K562 (cell line): ENCODE measurements around the gene CREBL2. TPM values are rescaled to one million over a fixed set of nuclear protein-coding genes. Genes with fewer than 3 reads are reported as not detected.

Experiments used
- ARID1B ChIP-seq: fragments of 450-650 bp; IDR thresholded peaks from 2 replicates; pipeline ENCODE4 v1.6.1; 2016; ENCODE audit warnings: antibody characterized with exemption, mild to moderate bottlenecking, inconsistent platforms
- ARID2 ChIP-seq: fragments of 450-650 bp; IDR thresholded peaks from 2 replicates; pipeline ENCODE4 v1.6.1; 2017; ENCODE audit warnings: antibody characterized with exemption, mild to moderate bottlenecking
- BRCA1 ChIP-seq, 2 experiments: fragments of 450-650 bp in 1 of 2; sonication (generic) in 1 of 2; formaldehyde crosslinking in 1 of 2; IDR thresholded peaks; 2 replicates each; pipeline versions ENCODE4 v1.5.0 to v1.6.1; 2017 to 2020; ENCODE audit warnings: mild to moderate bottlenecking in 1 of 2, missing genetic modification reagents in 1 of 2
- CBFB ChIP-seq: sonication (generic); formaldehyde crosslinking; IDR thresholded peaks from 2 replicates; pipeline ENCODE4 v1.4.0; 2020; ENCODE audit warnings: mild to moderate bottlenecking, missing genetic modification reagents
- CREB1 ChIP-seq, 2 experiments: sonication (generic) in 1 of 2; formaldehyde crosslinking in 1 of 2; IDR thresholded peaks; 2 replicates each; pipeline versions ENCODE4 v1.6.1 to v1.8.0; 2012 to 2022; ENCODE audit warnings: inconsistent platforms in 1 of 2, mild to moderate bottlenecking in 1 of 2, missing genetic modification reagents in 1 of 2, moderate library complexity in 1 of 2
- DPF2 ChIP-seq: fragments of 450-650 bp; IDR thresholded peaks from 2 replicates; pipeline ENCODE4 v1.6.1; 2016
- ELF4 ChIP-seq: fragments of 450-650 bp; formaldehyde crosslinking; IDR thresholded peaks from 2 replicates; pipeline ENCODE4 v1.4.0; 2022; ENCODE audit warnings: missing genetic modification characterization
- FOXA1 ChIP-seq: fragments of 450-650 bp; IDR thresholded peaks from 2 replicates; pipeline ENCODE4 v1.6.1; 2016; ENCODE audit warnings: mild to moderate bottlenecking, borderline replicate concordance
- L3MBTL2 ChIP-seq: fragments of 450-650 bp; IDR thresholded peaks from 2 replicates; pipeline ENCODE4 v1.6.1; 2016; ENCODE audit warnings: mild to moderate bottlenecking, moderate library complexity
- MECOM ChIP-seq: fragments of 250-450 bp; sonication (Bioruptor Pico); IDR thresholded peaks from 2 replicates; pipeline ENCODE4 v1.8.0; 2022; ENCODE audit warnings: inconsistent platforms
- NCOA1 ChIP-seq: fragments of 450-650 bp; IDR thresholded peaks from 2 replicates; pipeline ENCODE4 v1.6.1; 2016; ENCODE audit warnings: low read depth
- POU5F1 ChIP-seq: fragments of 150-350 bp; IDR thresholded peaks from 2 replicates; pipeline ENCODE4 v1.6.1; 2014; ENCODE audit warnings: borderline replicate concordance, low read length, low read depth, mild to moderate bottlenecking; ENCODE audit not compliant: partially characterized antibody
- RBM34 ChIP-seq: fragments of 200-400 bp; formaldehyde crosslinking; IDR thresholded peaks from 2 replicates; pipeline ENCODE4 v1.6.1; 2018; ENCODE audit warnings: low read length, borderline replicate concordance; ENCODE audit not compliant: insufficient read depth
- TARDBP ChIP-seq: fragments of 450-650 bp; IDR thresholded peaks from 2 replicates; pipeline ENCODE4 v1.6.1; 2016
- TRIM28 ChIP-seq: fragments of 450-650 bp; IDR thresholded peaks from 2 replicates; pipeline ENCODE4 v1.6.1; 2017
- ZNF217 ChIP-seq: sonication (generic); formaldehyde crosslinking; IDR thresholded peaks from 2 replicates; pipeline ENCODE4 v1.8.0; 2022; ENCODE audit warnings: mild to moderate bottlenecking, missing genetic modification reagents
- polyA plus RNA-seq, 8 experiments: library from polyadenylated mRNA; depleted of rRNA in 4 of 8; stranded (reverse) in 5 of 8; unstranded in 3 of 8; fragments of >200 nt; fragmentation: Nextera tagmentation in 2 of 8; fragmentation: Illumina TruSeq in 1 of 8; extraction: Ambion mirVana in 2 of 8; extraction: Trizol in 1 of 8; gene quantifications; 2 replicates each; pipeline versions ENCODE4 v1.2.1 to v1.2.3, GENCODE V29; 2011 to 2014; ENCODE audit warnings: inconsistent platforms in 1 of 8, missing spikeins in 1 of 8
- total RNA-seq, 7 experiments: library from RNA; depleted of rRNA in 6 of 7; stranded (reverse); fragments of >200 nt in 6 of 7; fragmentation: Illumina TruSeq in 2 of 7; extraction: Trizol in 2 of 7; gene quantifications; 2 replicates each; pipeline versions ENCODE4 v1.2.1 to v1.2.3, GENCODE V29; 2011 to 2021; ENCODE audit warnings: low replicate concordance in 1 of 7
- TF ChIP-seq, protein P1 (sequence below): sonication (generic); formaldehyde crosslinking; IDR thresholded peaks from 2 replicates; pipeline ENCODE4 v1.8.1; 2022; ENCODE audit warnings: missing genetic modification reagents
- TF ChIP-seq, protein P2 (sequence below): fragments of 450-650 bp; formaldehyde crosslinking; conservative IDR thresholded peaks from 2 replicates; pipeline ENCODE4 v1.4.0; 2022; ENCODE audit warnings: mild to moderate bottlenecking, missing genetic modification characterization
- TF ChIP-seq, protein P3 (sequence below): sonication (generic); formaldehyde crosslinking; IDR thresholded peaks from 2 replicates; pipeline ENCODE4 v1.8.1; 2023; ENCODE audit warnings: missing genetic modification reagents, mild to moderate bottlenecking, borderline replicate concordance

Gene CREBL2
- total and polyA plus RNA-seq, 9 of the 15 experiments (the other 6 are each of a cell fraction or from before 2014, with no cell fraction given): 1.7 to 7.3 (median 5.2) TPM

DNA sequence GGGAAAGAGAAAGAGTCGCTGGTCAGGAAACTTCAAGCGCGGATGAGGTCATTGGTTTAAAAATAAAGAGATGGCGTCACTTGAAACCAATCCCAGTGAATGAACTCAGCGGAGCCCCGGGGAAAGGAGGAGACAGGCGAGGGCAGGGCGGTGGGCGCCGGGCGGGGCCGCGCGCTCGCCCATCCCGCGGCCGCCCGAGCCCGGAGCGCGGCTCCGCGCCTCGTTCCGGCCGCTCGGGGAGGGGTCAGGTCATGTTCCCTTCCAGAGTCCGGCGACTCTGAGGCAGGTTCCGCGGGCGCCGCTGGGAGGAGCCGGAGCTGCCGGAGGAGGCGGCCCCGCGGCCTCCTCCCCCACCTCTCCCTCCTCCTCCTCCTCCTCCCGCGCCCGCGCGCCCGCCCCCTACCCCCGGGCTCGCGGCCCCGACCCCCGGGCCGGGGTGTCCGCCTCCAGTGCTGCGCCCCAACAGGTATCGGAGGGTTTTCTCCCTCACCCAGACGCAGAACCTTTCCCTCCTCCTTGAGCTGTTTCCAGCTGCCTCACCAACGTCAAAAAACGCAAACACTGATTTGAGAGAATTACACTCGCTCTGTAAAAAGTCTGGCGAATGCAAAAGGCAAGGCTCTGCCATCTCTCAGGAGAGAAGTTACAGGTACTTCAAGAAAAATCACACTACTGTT lies 49.0 kb upstream of the CREBL2 start, which contains the start of gene DUSP16 (continued):
- TF ChIP-seq ELF4 (no peak), RBM34 (no peak), MECOM (no peak), CBFB (CRISPR knock-in tag) (no peak), L3MBTL2 (no peak), NCOA1 (no peak), POU5F1 (no peak), CREB1 (IDR thresholded peaks at IDR 0.05) (no peak), CREB1 (CRISPR knock-in tag; IDR thresholded peaks at IDR 0.05) (no peak), DPF2 (no peak), TARDBP (no peak), ZNF217 (CRISPR knock-in tag) (no peak), ARID2 (no peak), FOXA1 (no peak), ARID1B (no peak), TRIM28 (no peak), BRCA1 (IDR thresholded peaks at IDR 0.05) (no peak), BRCA1 (CRISPR knock-in tag; IDR thresholded peaks at IDR 0.05) (no peak)
- TF ChIP-seq, protein P1, sequence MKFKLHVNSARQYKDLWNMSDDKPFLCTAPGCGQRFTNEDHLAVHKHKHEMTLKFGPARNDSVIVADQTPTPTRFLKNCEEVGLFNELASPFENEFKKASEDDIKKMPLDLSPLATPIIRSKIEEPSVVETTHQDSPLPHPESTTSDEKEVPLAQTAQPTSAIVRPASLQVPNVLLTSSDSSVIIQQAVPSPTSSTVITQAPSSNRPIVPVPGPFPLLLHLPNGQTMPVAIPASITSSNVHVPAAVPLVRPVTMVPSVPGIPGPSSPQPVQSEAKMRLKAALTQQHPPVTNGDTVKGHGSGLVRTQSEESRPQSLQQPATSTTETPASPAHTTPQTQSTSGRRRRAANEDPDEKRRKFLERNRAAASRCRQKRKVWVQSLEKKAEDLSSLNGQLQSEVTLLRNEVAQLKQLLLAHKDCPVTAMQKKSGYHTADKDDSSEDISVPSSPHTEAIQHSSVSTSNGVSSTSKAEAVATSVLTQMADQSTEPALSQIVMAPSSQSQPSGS (CRISPR knock-in tag): no peak
- TF ChIP-seq, protein P2, sequence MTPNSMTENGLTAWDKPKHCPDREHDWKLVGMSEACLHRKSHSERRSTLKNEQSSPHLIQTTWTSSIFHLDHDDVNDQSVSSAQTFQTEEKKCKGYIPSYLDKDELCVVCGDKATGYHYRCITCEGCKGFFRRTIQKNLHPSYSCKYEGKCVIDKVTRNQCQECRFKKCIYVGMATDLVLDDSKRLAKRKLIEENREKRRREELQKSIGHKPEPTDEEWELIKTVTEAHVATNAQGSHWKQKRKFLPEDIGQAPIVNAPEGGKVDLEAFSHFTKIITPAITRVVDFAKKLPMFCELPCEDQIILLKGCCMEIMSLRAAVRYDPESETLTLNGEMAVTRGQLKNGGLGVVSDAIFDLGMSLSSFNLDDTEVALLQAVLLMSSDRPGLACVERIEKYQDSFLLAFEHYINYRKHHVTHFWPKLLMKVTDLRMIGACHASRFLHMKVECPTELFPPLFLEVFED (CRISPR knock-in tag): no peak
- TF ChIP-seq, protein P3, sequence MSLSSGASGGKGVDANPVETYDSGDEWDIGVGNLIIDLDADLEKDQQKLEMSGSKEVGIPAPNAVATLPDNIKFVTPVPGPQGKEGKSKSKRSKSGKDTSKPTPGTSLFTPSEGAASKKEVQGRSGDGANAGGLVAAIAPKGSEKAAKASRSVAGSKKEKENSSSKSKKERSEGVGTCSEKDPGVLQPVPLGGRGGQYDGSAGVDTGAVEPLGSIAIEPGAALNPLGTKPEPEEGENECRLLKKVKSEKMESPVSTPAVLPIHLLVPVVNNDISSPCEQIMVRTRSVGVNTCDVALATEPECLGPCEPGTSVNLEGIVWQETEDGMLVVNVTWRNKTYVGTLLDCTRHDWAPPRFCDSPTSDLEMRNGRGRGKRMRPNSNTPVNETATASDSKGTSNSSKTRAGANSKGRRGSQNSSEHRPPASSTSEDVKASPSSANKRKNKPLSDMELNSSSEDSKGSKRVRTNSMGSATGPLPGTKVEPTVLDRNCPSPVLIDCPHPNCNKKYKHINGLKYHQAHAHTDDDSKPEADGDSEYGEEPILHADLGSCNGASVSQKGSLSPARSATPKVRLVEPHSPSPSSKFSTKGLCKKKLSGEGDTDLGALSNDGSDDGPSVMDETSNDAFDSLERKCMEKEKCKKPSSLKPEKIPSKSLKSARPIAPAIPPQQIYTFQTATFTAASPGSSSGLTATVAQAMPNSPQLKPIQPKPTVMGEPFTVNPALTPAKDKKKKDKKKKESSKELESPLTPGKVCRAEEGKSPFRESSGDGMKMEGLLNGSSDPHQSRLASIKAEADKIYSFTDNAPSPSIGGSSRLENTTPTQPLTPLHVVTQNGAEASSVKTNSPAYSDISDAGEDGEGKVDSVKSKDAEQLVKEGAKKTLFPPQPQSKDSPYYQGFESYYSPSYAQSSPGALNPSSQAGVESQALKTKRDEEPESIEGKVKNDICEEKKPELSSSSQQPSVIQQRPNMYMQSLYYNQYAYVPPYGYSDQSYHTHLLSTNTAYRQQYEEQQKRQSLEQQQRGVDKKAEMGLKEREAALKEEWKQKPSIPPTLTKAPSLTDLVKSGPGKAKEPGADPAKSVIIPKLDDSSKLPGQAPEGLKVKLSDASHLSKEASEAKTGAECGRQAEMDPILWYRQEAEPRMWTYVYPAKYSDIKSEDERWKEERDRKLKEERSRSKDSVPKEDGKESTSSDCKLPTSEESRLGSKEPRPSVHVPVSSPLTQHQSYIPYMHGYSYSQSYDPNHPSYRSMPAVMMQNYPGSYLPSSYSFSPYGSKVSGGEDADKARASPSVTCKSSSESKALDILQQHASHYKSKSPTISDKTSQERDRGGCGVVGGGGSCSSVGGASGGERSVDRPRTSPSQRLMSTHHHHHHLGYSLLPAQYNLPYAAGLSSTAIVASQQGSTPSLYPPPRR (CRISPR knock-in tag): no peak
